HG02943 (cell line): ENCODE measurements around the gene TMEM209.
A peak's percentile ranks its signal among the peaks of the same experiment; 100 is the strongest.
"Not testable (repeated sequence)": the region's sequence is repeated elsewhere in the genome, so short reads cannot be mapped to it uniquely, and the experiment has no call there.

Experiments
- ATAC-seq: cut with Tn5 transposase; IDR thresholded peaks from one replicate; pipeline ENCODE4 v1.9.1; 2021; ENCODE audit warnings: mild to moderate bottlenecking, low read depth, moderate library complexity; ENCODE audit not compliant: unreplicated experiment

TMEM209 gene

GRCh38 chr7:130174237-130174959, 30.8 kb downstream of the TMEM209 start:
- no peak for ATAC-seq

- ATAC-seq = no peak
These were observed 43.0 kb downstream of the TMEM209 start for GRCh38 chr7:130162196-130162595.

GRCh38 chr7:130160455-130160854, 44.8 kb downstream of the TMEM209 start:
- ATAC-seq = no peak

GRCh38 chr7:130160023-130160422, 45.2 kb downstream of the TMEM209 start:
- ATAC-seq = no peak

- ATAC-seq = no peak
These were observed 47.5 kb downstream of the TMEM209 start for GRCh38 chr7:130157700-130158099.

- no peak for ATAC-seq
These were observed 49.1 kb downstream of the TMEM209 start for GRCh38 chr7:130156140-130156539.

- ATAC-seq = no peak
These were observed 50.5 kb downstream of the TMEM209 start for GRCh38 chr7:130154501-130155317.

- no peak for ATAC-seq
These were observed 51.1 kb downstream of the TMEM209 start for GRCh38 chr7:130154131-130154500.

GRCh38 chr7:130153211-130153908, 51.8 kb downstream of the TMEM209 start:
- no peak for ATAC-seq

GRCh38 chr7:130152493-130153210, 52.6 kb downstream of the TMEM209 start:
- ATAC-seq = no peak

- ATAC-seq = no peak
These were observed 53.4 kb downstream of the TMEM209 start for GRCh38 chr7:130151591-130152492.

GRCh38 chr7:130150587-130150986, 54.6 kb downstream of the TMEM209 start:
- no peak for ATAC-seq

- peak; percentile 49 for ATAC-seq
These were observed 55.7 kb downstream of the TMEM209 start for GRCh38 chr7:130149281-130150139.

- no peak for ATAC-seq
These were observed 56.6 kb downstream of the TMEM209 start for GRCh38 chr7:130148561-130148960.

- no peak for ATAC-seq
These were observed 57.4 kb downstream of the TMEM209 start for GRCh38 chr7:130147710-130148325.

GRCh38 chr7:130146693-130147405, 58.4 kb downstream of the TMEM209 start:
- ATAC-seq = no peak

GRCh38 chr7:130146142-130146541, 59.1 kb downstream of the TMEM209 start:
- not testable (repeated sequence) for ATAC-seq
